B cell (primary cell): Measurements from ENCODE around the gene DHRS11.

Source experiments
- CTCF ChIP-seq: fragments of 200-600 bp; IDR thresholded peaks from one replicate; pipeline ENCODE4 v1.8.0; 2022; ENCODE audit warnings: antibody characterized with exemption, mild to moderate bottlenecking
- EZH2 ChIP-seq: IDR thresholded peaks from 2 replicates; pipeline ENCODE4 v1.6.1; 2012; ENCODE audit warnings: borderline replicate concordance, low read depth, mild to moderate bottlenecking, moderate library complexity, low read length; ENCODE audit not compliant: insufficient read depth, poor library complexity, severe bottlenecking

- TF ChIP-seq CTCF (no peak), EZH2 (no peak)
Measured at GRCh38 chr17:36611345-36612072, 19.8 kb downstream of the DHRS11 start.
